ENCODE data around the gene MIR17HG. TPM values are rescaled to one million over a fixed set of nuclear protein-coding genes. Genes with fewer than 3 reads are reported as not detected.

The MIR17HG gene
- total RNA-seq (1 to 10 TPM; 1.6 to 2.6 (median 2.0) TPM), polyA plus RNA-seq (1.1 TPM)
- long read RNA-seq, donor 1 = 0 reads
- long read RNA-seq, donor 2 = 0 reads
- long read RNA-seq, donor 3 = 0 reads
- long read RNA-seq, donor 4 = 0 reads

GRCh38 chr13:91347202-91347995 lies at the start of gene MIR17HG:
TSS of gene MIR17HG (plus strand) at chr13:91347687.
- peak; percentile 89 to 95 (median 94) for DNase-seq
- Histone ChIP-seq H3K4me1 (ENCODE audit: control insufficient read depth, insufficient read depth, low read length) (no peaks in the 10 kb centered on the region), H3K27ac (ENCODE audit: low read length) (peak within 1 kb of the TSS; percentile 93), H3K4me3 (ENCODE audit: low read length) (peak within 1 kb of the TSS; percentile 78), H3K9me3 (ENCODE audit: control insufficient read depth, low read length) (no peaks in the 10 kb centered on the region), H3K27me3 (ENCODE audit: control insufficient read depth, insufficient read depth) (no peaks in the 10 kb centered on the region)
- under 1% methylated on average over 103 of the region's 103 CpGs for WGBS
- intact Hi-C loops (cut with DNase I) = no loop called here
- ATAC-seq = peak; percentile 95 to 96

DNA sequence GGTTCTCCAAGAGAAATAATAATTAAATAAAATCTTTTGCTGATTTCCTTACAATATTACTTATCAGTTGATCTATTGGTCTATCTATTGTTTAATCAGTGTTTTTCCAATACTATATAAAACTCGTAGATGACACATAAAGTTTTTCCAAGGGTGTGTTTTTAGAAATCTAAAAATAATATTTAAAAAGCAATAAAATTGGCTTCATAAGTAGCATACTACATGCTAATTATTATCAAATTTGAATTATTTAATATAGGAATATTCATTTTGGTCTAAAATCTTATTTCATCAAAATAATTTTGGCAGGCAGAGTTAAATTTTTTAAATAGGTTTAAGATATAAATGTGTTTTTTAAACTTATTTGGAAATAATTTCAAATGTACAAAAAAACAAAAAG lies 49.4 kb upstream of the MIR17HG start:
- no peak overlapping the region for H3K27ac ChIP-seq (ENCODE audit: low read length)
- no peaks in the 10 kb centered on the region for H3K4me1 ChIP-seq (ENCODE audit: control insufficient read depth, insufficient read depth, low read length)
- ATAC-seq (no peak), DNase-seq (no peak)
- WGBS = 77% methylated on average over 1 of the region's 1 CpG
- intact Hi-C loops (cut with DNase I) = no loop called here
- no peak overlapping the region for H3K4me3 ChIP-seq (ENCODE audit: low read length)
- H3K27me3 ChIP-seq (ENCODE audit: control insufficient read depth, insufficient read depth) = no peaks in the 10 kb centered on the region
- no peaks in the 10 kb centered on the region for H3K9me3 ChIP-seq (ENCODE audit: control insufficient read depth, low read length)

GRCh38 chr13:91302111-91302510 lies 45.4 kb upstream of the MIR17HG start:
- WGBS = 54% methylated on average over 1 of the region's 1 CpG
- no peaks in the 10 kb centered on the region for H3K9me3 ChIP-seq (ENCODE audit: control insufficient read depth, low read length)

GRCh38 chr13:91303031-91303430 lies 44.5 kb upstream of the MIR17HG start:
- Histone ChIP-seq H3K4me1 (ENCODE audit: control insufficient read depth, insufficient read depth, low read length) (no peaks in the 10 kb centered on the region), H3K9me3 (ENCODE audit: control insufficient read depth, low read length) (no peaks in the 10 kb centered on the region), H3K27ac (ENCODE audit: low read length) (no peak overlapping the region), H3K27me3 (ENCODE audit: control insufficient read depth, insufficient read depth) (peaks cover 3% of the 10 kb centered on the region), H3K4me3 (ENCODE audit: low read length) (no peak overlapping the region)
- intact Hi-C loops (cut with DNase I) = no loop called here
- ATAC-seq (no peak), DNase-seq (no peak)
- 79% methylated on average over 5 of the region's 5 CpGs for WGBS

More at GRCh38 chr13:91302111-91302510, 45.4 kb upstream of the MIR17HG start:
- Histone ChIP-seq H3K27me3 (ENCODE audit: control insufficient read depth, insufficient read depth) (no peaks in the 10 kb centered on the region), H3K4me3 (ENCODE audit: low read length) (no peak overlapping the region), H3K27ac (ENCODE audit: low read length) (no peak overlapping the region), H3K4me1 (ENCODE audit: control insufficient read depth, insufficient read depth, low read length) (no peaks in the 10 kb centered on the region)
- ATAC-seq = no peak
- intact Hi-C loops (cut with DNase I) = no loop called here
- no peak for DNase-seq

DNA sequence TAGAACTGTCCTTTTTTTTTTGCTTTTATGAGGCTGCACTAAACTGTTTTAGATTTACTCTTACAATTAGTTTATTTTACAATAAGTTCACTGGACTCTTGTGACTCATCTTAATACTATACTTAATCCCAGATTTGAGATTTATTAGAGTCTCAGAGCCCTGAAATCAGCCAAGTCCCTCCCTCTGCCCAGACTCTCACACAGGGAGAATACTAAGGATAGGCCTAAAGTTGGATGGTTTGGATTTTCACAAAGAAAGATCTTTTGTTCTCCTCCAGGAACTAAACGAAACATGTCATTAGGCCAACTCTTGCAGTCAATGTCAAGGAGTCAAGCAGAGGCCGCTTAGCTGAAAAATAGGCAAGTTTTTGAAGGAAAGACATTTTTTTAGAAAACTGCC lies 42.7 kb upstream of the MIR17HG start:
- no peak overlapping the region for H3K4me3 ChIP-seq (ENCODE audit: low read length)
- no peaks in the 10 kb centered on the region for H3K9me3 ChIP-seq (ENCODE audit: control insufficient read depth, low read length)
- 48% methylated on average over 2 of the region's 2 CpGs for WGBS
- intact Hi-C loops (cut with DNase I) = no loop called here
- no peak overlapping the region for H3K27ac ChIP-seq (ENCODE audit: low read length)
- no peaks in the 10 kb centered on the region for H3K4me1 ChIP-seq (ENCODE audit: control insufficient read depth, insufficient read depth, low read length)
- ATAC-seq (peak; percentile 39 to 89), DNase-seq (peak in 1 of 3 donors; percentile 57)
- peaks cover 3% of the 10 kb centered on the region for H3K27me3 ChIP-seq (ENCODE audit: control insufficient read depth, insufficient read depth)

DNA sequence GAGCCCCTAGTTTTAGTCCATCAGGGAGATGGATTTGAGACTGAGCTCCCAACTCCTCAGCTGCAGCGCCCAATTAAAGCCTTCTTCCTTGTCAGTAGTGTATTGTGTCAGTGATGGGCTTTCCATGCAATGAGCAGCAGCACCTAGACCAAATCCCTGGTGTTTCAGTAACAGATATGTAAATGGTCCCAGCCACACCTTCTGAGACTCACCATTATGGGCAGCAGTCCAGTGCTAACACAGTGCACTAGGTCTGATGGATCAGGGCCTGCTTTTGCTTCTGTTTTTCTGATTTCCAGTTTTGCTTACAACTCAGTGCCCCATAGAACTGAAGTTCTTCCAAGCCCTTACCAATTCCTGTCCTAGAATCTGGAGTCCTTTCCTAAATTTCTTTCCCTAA lies 41.8 kb upstream of the MIR17HG start:
- intact Hi-C loops (cut with DNase I) = no loop called here
- no peaks in the 10 kb centered on the region for H3K9me3 ChIP-seq (ENCODE audit: control insufficient read depth, low read length)
- ATAC-seq (no peak), DNase-seq (no peak)
- no peaks in the 10 kb centered on the region for H3K4me1 ChIP-seq (ENCODE audit: control insufficient read depth, insufficient read depth, low read length)
- peaks cover 3% of the 10 kb centered on the region for H3K27me3 ChIP-seq (ENCODE audit: control insufficient read depth, insufficient read depth)
- no peak overlapping the region for H3K4me3 ChIP-seq (ENCODE audit: low read length)
- WGBS = 97% methylated on average over 1 of the region's 1 CpG
- no peak overlapping the region for H3K27ac ChIP-seq (ENCODE audit: low read length)

GRCh38 chr13:91307887-91308286 lies 39.6 kb upstream of the MIR17HG start:
- ATAC-seq (no peak), DNase-seq (no peak)
- no peak overlapping the region for H3K4me3 ChIP-seq (ENCODE audit: low read length)
- no peaks in the 10 kb centered on the region for H3K9me3 ChIP-seq (ENCODE audit: control insufficient read depth, low read length)
- H3K4me1 ChIP-seq (ENCODE audit: control insufficient read depth, insufficient read depth, low read length) = no peaks in the 10 kb centered on the region
- H3K27me3 ChIP-seq (ENCODE audit: control insufficient read depth, insufficient read depth) = peaks cover 8% of the 10 kb centered on the region
- WGBS = 78% methylated on average over 2 of the region's 2 CpGs
- intact Hi-C loops (cut with DNase I) = no loop called here
- H3K27ac ChIP-seq (ENCODE audit: low read length) = no peak overlapping the region

DNA sequence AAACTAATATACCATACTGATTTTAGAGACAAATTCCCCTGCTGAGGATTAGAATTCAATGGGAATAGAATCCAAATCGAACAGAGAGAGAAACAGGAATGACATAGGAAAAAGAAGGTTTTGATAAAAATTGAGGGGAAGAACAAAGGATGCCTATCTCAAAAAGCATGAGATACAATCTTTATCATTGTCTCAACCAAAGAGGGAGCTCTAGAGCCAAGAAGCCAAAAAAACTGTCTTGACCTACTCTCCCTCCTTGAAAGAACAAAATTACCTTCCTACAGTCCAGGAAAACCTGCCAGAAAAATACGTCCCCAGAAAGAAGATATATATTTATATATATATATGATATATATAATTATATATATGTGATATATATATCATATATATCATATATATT lies 39.2 kb upstream of the MIR17HG start:
- no peak for DNase-seq
- H3K27me3 ChIP-seq (ENCODE audit: control insufficient read depth, insufficient read depth) = peaks cover 8% of the 10 kb centered on the region
- no peak overlapping the region for H3K4me3 ChIP-seq (ENCODE audit: low read length)
- H3K9me3 ChIP-seq (ENCODE audit: control insufficient read depth, low read length) = no peaks in the 10 kb centered on the region
- intact Hi-C loops (cut with DNase I) = no loop called here
- no peak for ATAC-seq
- H3K4me1 ChIP-seq (ENCODE audit: control insufficient read depth, insufficient read depth, low read length) = no peaks in the 10 kb centered on the region
- 52% methylated on average over 2 of the region's 2 CpGs for WGBS
- no peak overlapping the region for H3K27ac ChIP-seq (ENCODE audit: low read length)

DNA sequence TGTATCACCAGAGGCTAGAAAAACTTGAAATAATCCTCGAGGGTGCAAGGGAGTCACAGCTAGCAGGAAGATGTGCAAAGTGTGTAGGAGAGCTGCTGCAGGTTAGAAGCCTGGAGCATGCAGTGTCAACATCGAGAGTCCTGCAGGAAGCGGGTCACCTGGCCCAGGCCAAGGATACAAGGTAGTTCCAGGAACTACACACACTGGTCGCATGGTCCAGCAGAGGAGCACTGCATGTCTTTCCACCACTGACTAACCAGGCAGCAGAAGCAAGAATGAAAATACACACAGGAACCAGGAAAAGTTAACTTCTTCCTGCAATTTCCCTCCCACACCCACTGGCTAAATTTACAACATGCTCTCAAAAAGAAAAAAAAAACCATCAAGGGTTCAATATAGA lies 36.0 kb upstream of the MIR17HG start:
- Histone ChIP-seq H3K4me3 (ENCODE audit: low read length) (no peak overlapping the region), H3K9me3 (ENCODE audit: control insufficient read depth, low read length) (no peaks in the 10 kb centered on the region), H3K27me3 (ENCODE audit: control insufficient read depth, insufficient read depth) (peaks cover 8% of the 10 kb centered on the region), H3K4me1 (ENCODE audit: control insufficient read depth, insufficient read depth, low read length) (no peaks in the 10 kb centered on the region), H3K27ac (ENCODE audit: low read length) (no peak overlapping the region)
- intact Hi-C loops (cut with DNase I) = no loop called here
- ATAC-seq (no peak), DNase-seq (no peak)
- WGBS = 71% methylated on average over 4 of the region's 4 CpGs

GRCh38 chr13:91312324-91312723 lies 35.2 kb upstream of the MIR17HG start:
- DNase-seq (no peak), ATAC-seq (no peak)
- H3K4me3 ChIP-seq (ENCODE audit: low read length) = no peak overlapping the region
- peaks cover 8% of the 10 kb centered on the region for H3K27me3 ChIP-seq (ENCODE audit: control insufficient read depth, insufficient read depth)
- intact Hi-C loops (cut with DNase I) = no loop called here
- WGBS = 52% methylated on average over 3 of the region's 3 CpGs
- H3K4me1 ChIP-seq (ENCODE audit: control insufficient read depth, insufficient read depth, low read length) = no peaks in the 10 kb centered on the region
- H3K27ac ChIP-seq (ENCODE audit: low read length) = no peak overlapping the region
- H3K9me3 ChIP-seq (ENCODE audit: control insufficient read depth, low read length) = no peaks in the 10 kb centered on the region

DNA sequence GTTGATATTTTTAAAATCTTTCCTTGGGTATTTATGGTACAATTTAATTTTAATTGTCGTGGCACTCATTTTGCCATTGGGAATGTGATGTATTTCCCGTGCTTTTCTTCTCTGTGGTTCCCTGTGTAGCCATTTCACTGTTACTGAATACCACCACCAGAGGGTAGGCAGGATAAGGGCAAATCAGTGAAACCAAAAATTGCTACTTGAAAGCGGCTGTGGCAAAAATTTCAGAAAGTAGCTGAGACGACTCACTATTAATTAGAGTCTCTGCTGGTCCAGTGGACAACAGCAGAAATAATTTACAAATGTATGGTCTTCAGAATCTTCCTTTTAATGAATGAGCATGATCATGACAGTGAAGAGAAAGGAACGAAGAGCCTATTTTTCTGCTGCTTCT lies 34.4 kb upstream of the MIR17HG start:
- Histone ChIP-seq H3K4me1 (ENCODE audit: control insufficient read depth, insufficient read depth, low read length) (no peaks in the 10 kb centered on the region), H3K27me3 (ENCODE audit: control insufficient read depth, insufficient read depth) (peaks cover 5% of the 10 kb centered on the region), H3K27ac (ENCODE audit: low read length) (no peak overlapping the region), H3K4me3 (ENCODE audit: low read length) (no peak overlapping the region), H3K9me3 (ENCODE audit: control insufficient read depth, low read length) (no peaks in the 10 kb centered on the region)
- WGBS = 30% methylated on average over 5 of the region's 5 CpGs
- ATAC-seq = no peak
- intact Hi-C loops (cut with DNase I) = no loop called here
- no peak for DNase-seq
